GM19023 (cell line): ENCODE measurements around the gene REV3L.
"Not testable (repeated sequence)": the region's sequence is repeated elsewhere in the genome, so short reads cannot be mapped to it uniquely, and the experiment has no call there.

Experiments
- ATAC-seq: cut with Tn5 transposase; IDR thresholded peaks from one replicate; pipeline ENCODE4 v1.9.1; 2021; ENCODE audit warnings: mild to moderate bottlenecking, moderate library complexity; ENCODE audit not compliant: unreplicated experiment

REV3L gene

DNA sequence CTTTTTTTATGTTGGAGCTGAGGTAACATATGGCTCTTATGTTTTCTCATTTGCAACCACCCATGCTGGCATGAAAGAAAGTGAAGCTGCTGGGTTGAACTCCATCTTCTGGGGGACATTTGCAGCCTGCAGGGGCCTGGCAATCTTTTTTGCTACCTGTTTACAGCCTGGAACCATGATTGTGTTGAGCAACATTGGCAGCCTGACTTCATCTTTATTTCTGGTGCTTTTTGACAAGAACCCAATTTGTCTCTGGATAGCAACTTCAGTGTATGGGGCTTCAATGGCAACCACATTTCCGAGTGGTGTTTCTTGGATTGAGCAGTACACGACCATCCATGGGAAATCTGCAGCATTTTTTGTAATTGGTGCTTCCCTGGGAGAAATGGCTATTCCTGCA is 216.7 kb downstream of the REV3L start:
- no peak for ATAC-seq

DNA sequence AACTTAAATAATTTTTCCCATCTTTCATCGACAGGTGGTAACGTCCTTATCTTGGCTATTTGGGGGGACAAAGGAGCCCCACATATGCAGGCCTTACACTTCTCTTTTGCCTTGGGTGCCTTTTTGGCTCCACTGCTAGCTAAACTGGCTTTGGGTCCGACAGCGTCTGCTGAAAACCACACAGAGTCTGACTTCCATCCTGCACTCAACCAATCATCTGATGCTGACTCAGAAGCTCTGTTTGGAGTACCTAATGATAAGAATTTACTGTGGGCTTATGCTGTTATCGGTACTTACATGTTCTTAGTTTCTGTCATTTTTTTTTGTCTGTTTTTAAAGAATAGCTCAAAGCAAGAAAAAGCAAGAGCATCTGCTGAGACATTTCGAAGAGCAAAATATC is 217.2 kb downstream of the REV3L start:
- no peak for ATAC-seq

DNA sequence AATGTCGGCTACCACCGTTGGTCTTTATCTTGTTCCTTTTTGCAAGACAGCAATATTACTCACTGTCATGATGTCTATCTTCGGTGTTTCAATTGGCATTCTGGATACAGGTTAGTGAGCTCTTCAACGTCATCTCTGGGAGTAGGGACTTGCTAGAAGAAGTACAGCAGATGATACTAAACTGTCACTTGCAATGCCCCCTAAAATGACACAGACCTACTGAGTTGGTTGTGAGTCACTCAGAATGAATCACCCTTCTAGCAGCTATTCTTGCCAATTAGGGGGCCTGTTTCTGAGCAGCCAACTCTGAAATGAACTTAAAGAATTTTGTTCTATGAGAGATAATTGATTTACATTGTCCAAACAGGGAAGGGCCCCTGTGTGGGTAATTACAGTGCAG is 219.2 kb downstream of the REV3L start:
- ATAC-seq: no peak

DNA sequence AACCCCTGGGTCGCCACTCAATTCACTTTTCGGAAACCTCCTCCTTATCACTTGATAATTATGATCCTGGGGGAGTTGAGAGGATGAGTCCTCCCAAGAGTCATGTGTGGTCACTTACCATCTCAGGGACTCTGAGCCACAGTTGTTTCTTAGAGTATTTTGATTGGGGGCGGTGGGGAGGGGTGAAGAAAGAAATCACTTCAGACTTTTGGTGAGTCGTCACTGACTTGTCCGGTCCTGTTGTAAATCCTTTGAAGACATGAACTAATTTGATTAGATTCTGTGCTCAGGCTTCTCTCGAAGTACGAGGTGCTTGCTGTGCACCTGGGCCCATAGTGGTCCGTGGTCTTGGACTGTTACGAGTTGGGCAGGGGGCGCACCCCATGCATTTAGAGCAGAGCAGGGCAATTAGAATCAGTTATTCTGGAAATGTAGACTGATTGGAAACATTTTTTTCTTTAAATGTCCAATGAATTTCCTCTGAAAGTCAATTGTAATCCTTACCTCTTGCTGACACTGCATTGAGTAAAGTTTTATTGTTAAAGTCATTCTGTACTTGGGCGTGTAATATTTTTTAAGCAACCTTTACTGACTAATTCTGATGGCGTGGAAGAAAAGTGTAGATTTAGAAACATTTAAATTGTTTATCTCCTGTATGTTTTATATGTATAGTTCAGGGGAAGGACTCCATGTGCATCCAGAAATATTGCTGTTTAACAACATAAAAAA is 222.3 kb downstream of the REV3L start:
- ATAC-seq: no peak

DNA sequence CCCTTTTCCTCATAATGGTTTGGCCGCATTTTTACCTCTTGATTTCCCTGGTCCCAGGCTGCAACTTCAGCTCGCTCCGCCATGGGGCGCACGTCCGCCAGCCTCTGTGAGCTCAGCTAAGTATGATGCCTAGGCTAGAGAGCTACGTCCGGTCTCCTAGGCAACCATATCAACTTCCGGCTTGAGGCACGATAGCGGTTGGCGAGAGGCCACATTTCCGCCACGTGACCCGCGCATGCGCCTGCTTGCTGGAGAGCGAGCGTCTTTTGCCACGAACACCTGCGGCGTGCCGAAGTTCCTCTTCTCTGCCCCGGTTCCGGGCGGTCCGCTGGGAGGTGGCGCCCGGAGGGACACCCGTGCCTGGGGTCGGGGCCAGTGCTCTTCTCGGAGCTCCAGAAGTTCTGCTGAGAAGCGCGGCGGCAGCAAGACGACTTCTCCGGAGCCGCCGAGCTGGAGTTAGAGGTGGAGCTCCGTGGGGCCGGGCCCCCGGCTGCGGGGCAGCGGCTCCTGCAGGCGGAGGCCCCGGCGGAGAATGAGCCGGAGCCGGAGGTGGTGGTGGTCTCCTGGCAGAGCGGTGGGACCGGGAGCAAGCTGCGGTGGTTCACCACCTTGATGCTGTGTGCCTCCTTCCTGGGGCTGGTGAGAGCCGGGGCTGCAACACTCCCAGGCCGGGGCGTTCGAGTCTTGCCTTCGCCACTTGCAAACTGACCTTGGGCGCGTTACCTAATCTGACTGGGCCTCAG is 223.8 kb downstream of the REV3L start:
- peak; percentile 98 for ATAC-seq

DNA sequence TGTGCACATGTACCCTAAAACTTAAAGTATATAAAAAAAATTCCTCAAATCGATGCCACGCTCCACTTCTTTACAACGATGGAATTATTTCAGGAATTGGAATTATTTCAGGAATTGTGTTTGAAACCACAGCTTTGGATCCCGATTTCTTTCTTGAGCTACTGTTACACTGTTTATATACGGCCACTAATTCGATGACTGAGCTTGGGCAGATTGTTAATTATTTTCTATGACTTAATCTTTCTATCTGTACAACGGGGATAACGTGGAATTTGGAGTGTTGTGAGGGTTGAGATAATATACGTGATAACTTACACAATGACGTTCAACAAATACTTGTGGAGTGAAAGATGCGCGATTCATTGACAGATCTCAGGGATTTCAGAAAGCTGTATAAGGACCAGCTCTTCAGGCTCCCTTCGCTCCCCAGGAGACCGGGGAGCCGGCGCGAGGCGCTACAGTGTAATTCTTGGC is 224.4 kb downstream of the REV3L start:
- no peak for ATAC-seq

DNA sequence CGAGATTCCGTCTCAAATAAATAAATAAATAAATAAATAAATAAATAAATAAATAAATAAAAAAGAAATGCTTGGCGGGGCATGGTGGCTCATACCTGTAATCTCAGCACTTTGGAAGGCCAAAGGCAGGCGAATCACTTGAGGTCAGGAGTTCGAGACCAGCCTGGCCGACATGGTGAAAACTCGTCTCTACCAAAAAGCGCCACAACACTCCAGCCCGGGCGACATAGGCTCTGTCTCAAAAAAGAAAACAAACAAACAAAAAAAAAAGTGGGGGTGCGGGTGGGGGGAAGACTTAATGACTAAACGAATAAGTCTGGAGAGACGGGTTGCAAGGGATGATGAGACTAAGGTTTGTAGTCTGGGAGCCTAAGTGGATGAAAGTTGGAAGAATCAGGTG is 225.0 kb downstream of the REV3L start:
- no peak for ATAC-seq

DNA sequence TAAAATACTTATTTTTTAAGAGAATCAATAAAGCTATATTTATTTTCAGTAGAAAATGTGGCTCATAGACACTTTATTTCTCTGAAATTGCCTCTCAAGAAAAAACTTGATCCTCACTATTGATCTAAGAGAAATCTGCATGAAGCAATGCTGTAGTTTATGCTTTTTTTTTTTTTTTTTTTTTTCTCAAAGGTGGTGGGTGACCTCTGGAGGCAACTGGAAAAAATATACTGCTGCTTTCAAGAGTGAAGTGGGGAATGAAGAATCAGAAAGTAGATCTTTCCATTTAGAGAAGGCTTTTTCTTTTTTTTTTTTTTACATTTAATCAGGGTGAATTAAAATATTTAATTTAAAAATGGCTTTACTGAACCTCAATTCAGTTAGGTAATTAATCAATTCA is 226.4 kb downstream of the REV3L start:
- no peak for ATAC-seq

DNA sequence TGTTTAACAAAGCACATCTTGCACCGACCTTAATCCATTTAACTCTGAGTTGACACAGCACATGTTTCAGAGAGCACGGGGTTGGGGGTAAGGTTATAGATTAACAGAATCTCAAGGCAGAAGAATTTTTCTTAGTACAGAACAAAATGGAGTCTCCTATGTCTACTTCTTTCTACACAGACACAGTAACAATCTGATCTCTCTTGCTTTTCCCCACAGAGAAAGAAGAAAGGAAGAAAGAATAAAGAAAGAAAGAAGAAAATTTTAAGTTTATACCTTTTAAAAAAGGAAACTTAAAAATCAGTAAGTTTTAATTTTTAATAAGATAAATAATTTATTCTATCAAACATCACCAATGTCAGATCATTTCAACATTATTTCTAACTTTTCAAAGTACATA is 227.2 kb downstream of the REV3L start:
- ATAC-seq: not testable (repeated sequence)

DNA sequence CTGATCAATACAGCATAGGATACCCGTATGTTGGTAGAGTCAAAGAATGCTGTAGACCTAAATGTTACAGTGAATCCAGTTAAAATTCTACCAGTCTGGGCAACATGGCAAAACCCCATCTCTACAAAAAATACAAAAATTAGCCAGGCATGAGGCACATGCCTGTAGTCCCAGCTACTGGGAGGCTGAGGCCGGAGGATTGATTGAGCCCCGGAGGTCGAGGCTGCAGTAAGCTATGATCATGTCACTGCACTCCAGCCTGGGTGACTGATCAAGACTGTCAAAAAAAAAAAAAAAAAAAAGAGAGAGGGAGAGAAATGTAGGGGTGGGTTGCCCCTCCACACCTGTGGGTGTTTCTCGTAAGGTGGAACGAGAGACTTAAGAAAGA is 228.2 kb downstream of the REV3L start:
- ATAC-seq: no peak

DNA sequence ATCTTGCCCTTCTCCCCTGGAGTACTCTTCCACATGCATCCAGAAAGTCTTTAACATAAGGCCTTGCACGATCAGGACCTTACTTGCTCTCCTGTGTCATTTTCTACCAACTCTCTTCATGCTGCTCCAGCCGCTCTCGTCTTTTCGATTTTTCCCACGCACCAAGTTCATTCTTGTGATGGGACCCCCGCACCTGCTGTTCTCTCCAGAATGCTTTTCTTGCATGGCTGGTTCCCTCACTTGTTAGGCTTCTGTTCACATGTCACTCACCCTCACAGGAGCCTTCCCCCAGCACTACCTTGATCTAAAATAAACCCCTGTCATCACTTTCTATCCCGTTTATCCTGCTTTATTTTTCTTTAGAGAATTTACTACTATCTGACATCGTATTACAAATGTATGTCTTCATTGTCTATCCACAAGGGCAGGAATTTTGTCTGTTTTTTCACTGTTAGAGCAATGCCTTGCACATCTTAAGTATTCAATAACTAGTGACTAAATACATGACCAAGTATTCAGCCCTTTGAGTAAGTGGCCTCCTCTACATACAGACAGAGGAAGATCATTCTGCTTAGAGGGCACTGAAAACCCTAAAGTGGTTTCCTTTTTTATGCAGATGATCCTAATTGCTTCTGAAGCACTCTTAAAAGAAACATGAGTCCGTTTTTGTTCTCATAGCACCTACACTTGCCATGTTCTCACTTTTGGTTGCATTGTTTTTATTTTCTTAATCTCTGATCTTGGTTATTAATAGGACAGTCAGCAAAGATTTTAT is 228.8 kb downstream of the REV3L start:
- no peak for ATAC-seq

DNA sequence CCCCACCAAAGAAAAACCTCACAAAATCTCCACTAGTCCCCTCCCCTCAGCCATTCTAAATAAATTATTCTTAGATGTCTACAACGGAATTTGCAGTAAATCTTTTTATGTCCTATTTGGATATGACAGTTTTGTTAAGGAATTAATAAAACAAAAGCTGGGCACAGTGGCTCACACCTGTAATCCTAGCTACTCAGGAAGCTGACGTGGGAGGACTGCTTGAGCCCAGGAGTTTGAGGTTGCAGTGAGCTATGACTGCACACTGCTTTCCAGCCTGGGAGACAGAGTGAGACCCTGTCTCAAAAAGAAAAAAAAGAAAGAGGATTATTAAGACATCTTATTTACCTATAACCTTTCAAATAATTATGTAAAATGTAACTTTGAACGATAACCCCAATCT is 230.3 kb downstream of the REV3L start:
- no peak for ATAC-seq

DNA sequence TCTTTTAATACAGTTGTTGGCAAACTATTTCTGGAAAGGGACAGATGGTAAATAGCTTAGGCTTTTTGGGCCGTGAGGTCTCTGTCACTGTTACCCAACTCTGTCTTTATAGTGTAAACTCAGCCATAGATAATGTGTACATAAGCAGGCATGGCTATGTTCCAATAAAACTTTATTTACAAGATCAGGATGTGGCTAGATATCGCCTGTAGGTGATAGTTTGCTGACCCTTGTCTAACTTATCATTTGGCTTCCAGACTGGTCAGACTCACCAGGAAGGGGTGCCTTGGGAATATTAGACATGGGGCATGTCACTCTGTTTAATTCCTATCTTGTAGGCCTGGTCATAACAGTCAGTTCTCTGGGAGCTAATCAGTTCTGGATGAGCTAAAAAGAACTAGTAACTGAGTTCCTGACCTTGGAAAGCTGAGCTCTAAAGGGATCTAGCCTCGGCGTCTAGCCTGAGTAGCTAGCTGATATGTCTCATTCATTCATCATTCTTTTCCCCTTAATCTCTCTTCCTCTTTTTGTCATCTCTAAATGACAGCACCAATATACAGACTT is 232.1 kb downstream of the REV3L start:
- no peak for ATAC-seq
